Amniotic epithelial cell (primary cell): ENCODE results near the gene RBM20.
"Not testable (repeated sequence)": the region's sequence is repeated elsewhere in the genome, so short reads cannot be mapped to it uniquely, and the experiment has no call there.

ENCODE experiments used
- DNase-seq: peaks from one replicate; pipeline ENCODE4 v3.0.0-alpha.2; 2010; ENCODE audit warnings: low read depth

The RBM20 gene

GRCh38 chr10:110853921-110854605, 209.9 kb downstream of the RBM20 start:
- no peak for DNase-seq

GRCh38 chr10:110857265-110858171, 213.4 kb downstream of the RBM20 start:
- peak; percentile 98 for DNase-seq

GRCh38 chr10:110858297-110858934, 214.3 kb downstream of the RBM20 start:
- DNase-seq = no peak

- DNase-seq = no peak
These were observed 215.3 kb downstream of the RBM20 start for GRCh38 chr10:110859206-110859972.

- DNase-seq = peak; percentile 82
These were observed 215.8 kb downstream of the RBM20 start for GRCh38 chr10:110859973-110860376.

- DNase-seq = no peak
These were observed 216.6 kb downstream of the RBM20 start for GRCh38 chr10:110860576-110861241.

- DNase-seq = no peak
These were observed 217.3 kb downstream of the RBM20 start for GRCh38 chr10:110861476-110861875.

- DNase-seq = peak; percentile 81
These were observed 218.0 kb downstream of the RBM20 start for GRCh38 chr10:110861930-110862649.

GRCh38 chr10:110862961-110863360, 218.8 kb downstream of the RBM20 start:
- peak; percentile 33 for DNase-seq

- DNase-seq = no peak
These were observed 219.2 kb downstream of the RBM20 start for GRCh38 chr10:110863361-110863760.

GRCh38 chr10:110863956-110864355, 219.8 kb downstream of the RBM20 start:
- no peak for DNase-seq

- no peak for DNase-seq
These were observed 220.6 kb downstream of the RBM20 start for GRCh38 chr10:110864662-110865140.

GRCh38 chr10:110865186-110865808, 221.2 kb downstream of the RBM20 start:
- DNase-seq = peak; percentile 73

GRCh38 chr10:110865809-110866482, 221.8 kb downstream of the RBM20 start:
- DNase-seq = peak; percentile 27

GRCh38 chr10:110867011-110867806, 223.1 kb downstream of the RBM20 start:
- not testable (repeated sequence) for DNase-seq

- no peak for DNase-seq
These were observed 223.8 kb downstream of the RBM20 start for GRCh38 chr10:110867807-110868465.

GRCh38 chr10:110868981-110869380, 224.8 kb downstream of the RBM20 start:
- no peak for DNase-seq

- peak; percentile 23 for DNase-seq
These were observed 226.7 kb downstream of the RBM20 start for GRCh38 chr10:110870823-110871297.
